ENCODE results near the gene G6PD. TPM values are rescaled to one million over a fixed set of nuclear protein-coding genes. Genes with fewer than 3 reads are reported as not detected.
A peak's percentile ranks its signal among the peaks of the same experiment; 100 is the strongest.

Gene G6PD
- total RNA-seq, 1 donor from 2014 or later, result 86.4 TPM

DNA sequence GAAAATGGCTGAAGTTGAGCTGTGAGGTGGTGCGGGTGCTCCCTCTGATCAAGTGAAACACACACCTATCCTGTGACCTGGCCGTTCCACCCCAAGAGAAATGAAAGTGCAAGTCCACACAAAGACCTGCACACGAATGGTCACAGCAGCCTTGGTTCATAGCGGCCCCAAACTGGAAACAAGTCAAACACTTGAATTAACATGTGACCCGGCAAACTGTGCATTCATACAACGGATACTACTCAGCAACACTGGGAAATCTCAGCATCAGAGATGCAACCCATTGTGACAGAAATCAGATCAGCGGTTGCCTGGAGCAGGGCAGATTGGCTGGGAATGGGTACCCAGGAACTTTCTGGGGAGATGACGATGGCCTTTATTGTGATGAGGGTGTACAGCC is 7.6 kb downstream of the G6PD start:
- Histone ChIP-seq H3K4me3 (no peak overlapping the region), H3K4me1 (peaks cover 38% of the 10 kb centered on the region), H3K27ac (no peak overlapping the region), H3K9me3 (no peaks in the 10 kb centered on the region), H3K36me3 (peaks cover 0 to 5% of the 10 kb centered on the region in 2 donors), H3K27me3 (no peaks in the 10 kb centered on the region)
- TF ChIP-seq POLR2AphosphoS5 (IDR thresholded peaks at IDR 0.05; ENCODE audit: insufficient read depth in 1 of 2, low read depth in 1 of 2), result no peak
- no peak for TF ChIP-seq POLR2A (IDR thresholded peaks at IDR 0.05)
- TF ChIP-seq, protein P1, sequence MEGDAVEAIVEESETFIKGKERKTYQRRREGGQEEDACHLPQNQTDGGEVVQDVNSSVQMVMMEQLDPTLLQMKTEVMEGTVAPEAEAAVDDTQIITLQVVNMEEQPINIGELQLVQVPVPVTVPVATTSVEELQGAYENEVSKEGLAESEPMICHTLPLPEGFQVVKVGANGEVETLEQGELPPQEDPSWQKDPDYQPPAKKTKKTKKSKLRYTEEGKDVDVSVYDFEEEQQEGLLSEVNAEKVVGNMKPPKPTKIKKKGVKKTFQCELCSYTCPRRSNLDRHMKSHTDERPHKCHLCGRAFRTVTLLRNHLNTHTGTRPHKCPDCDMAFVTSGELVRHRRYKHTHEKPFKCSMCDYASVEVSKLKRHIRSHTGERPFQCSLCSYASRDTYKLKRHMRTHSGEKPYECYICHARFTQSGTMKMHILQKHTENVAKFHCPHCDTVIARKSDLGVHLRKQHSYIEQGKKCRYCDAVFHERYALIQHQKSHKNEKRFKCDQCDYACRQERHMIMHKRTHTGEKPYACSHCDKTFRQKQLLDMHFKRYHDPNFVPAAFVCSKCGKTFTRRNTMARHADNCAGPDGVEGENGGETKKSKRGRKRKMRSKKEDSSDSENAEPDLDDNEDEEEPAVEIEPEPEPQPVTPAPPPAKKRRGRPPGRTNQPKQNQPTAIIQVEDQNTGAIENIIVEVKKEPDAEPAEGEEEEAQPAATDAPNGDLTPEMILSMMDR (IDR thresholded peaks at IDR 0.05), result no peak
- intact Hi-C loops (cut with DNase I), result no loop called here
- no peak for DNase-seq (ENCODE audit: extremely low spot score in 2 of 2)

DNA sequence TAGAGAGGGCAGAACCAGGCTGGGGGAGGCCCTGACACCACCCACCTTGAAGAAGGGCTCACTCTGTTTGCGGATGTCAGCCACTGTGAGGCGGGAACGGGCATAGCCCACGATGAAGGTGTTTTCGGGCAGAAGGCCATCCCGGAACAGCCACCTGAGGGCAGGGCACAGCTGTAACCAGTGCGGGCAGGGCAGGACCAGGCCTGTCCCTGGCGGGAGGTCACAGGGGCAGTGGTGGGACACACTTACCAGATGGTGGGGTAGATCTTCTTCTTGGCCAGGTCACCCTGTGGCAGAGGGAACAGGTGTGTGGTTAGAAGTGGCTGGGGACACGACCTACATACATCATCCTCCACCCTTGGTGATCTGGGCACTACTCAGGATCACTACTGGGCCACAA is 10.8 kb downstream of the G6PD start:
- Histone ChIP-seq H3K4me3 (no peak overlapping the region), H3K27me3 (no peaks in the 10 kb centered on the region), H3K9me3 (no peaks in the 10 kb centered on the region), H3K4me1 (peaks cover 16% of the 10 kb centered on the region), H3K36me3 (peaks cover 0 to 14% of the 10 kb centered on the region in 2 donors), H3K27ac (no peak overlapping the region)
- DNase-seq (ENCODE audit: extremely low spot score in 2 of 2), result peak in 1 of 2 donors; percentile 83
- intact Hi-C loops (cut with DNase I), result no loop called here
- TF ChIP-seq, protein P1 (IDR thresholded peaks at IDR 0.05), result no peak
- TF ChIP-seq POLR2AphosphoS5 (IDR thresholded peaks at IDR 0.05; ENCODE audit: insufficient read depth in 1 of 2, low read depth in 1 of 2) (no peak), POLR2A (IDR thresholded peaks at IDR 0.05) (no peak)

DNA sequence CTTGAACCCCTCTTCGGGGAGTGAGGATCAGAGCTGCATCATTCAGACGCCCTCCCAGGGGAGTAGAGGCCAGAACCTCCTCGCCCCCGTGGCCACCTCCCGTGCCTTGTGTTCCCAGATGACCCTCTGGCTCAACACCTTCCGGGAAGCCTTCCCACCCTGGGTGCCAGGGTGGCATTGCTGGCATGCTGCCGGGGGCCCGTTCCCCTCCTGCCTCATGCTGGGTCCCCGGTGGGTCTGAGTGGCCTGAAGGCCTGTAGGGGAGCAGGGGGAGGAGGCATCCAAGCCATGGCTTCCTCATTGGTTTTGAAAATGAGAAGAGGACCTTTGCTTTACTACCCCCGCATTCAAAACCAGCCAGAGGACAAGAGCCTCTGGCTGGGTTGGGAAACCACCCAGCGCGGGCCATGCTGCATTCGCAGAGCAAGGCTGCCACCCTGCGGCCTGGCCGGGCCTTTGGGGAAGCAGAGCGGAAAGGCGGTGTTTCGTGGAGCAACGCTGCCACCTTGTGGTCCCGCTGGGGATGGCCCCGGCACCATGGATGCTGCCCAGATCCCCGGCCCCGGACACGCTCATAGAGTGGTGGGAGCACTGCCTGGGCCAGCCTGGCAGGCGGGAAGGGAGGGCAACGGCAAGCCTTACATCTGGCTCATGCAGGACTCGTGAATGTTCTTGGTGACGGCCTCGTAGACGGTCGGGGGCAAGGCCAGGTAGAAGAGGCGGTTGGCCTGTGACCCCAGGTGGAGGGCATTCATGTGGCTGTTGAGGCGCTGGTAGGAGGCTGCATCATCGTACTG is 11.9 kb downstream of the G6PD start:
- H3K27me3 ChIP-seq, result no peaks in the 10 kb centered on the region
- peaks cover 11% of the 10 kb centered on the region for H3K4me1 ChIP-seq
- H3K27ac ChIP-seq, result peak overlapping the region; percentile 58
- TF ChIP-seq, protein P1 (IDR thresholded peaks at IDR 0.05), result peak; percentile 99 to 100 (median 100)
- TF ChIP-seq POLR2A (IDR thresholded peaks at IDR 0.05) (no peak), POLR2AphosphoS5 (IDR thresholded peaks at IDR 0.05; ENCODE audit: insufficient read depth in 1 of 2, low read depth in 1 of 2) (peak; percentile 75 to 79)
- peaks cover 0 to 14% of the 10 kb centered on the region in 2 donors for H3K36me3 ChIP-seq
- DNase-seq (ENCODE audit: extremely low spot score in 2 of 2), result peak in 1 of 2 donors; percentile 91
- intact Hi-C loops (cut with DNase I), result loop anchor here (5.0 kb wide), 2 partner anchors 122 to 137 kb away; partner anchors contain the start of genes RPL10 and TAFAZZIN
- H3K9me3 ChIP-seq, result no peaks in the 10 kb centered on the region
- H3K4me3 ChIP-seq, result no peak overlapping the region

DNA sequence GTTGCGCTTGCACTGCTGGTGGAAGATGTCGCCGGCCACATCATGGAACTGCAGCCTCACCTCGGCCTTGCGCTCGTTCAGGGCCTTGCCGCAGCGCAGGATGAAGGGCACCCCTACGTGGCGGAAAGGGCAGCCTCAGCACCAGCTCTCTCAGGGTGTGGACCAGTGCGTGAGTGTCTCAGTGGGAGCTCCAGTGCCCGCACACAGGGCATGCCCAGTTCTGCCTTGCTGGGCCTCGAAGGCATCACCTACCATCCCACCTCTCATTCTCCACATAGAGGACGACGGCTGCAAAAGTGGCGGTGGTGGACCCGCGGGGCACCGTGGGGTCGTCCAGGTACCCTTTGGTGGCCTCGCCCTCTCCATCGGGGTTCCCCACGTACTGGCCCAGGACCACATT is 14.0 kb downstream of the G6PD start:
- H3K9me3 ChIP-seq, result no peaks in the 10 kb centered on the region
- DNase-seq (ENCODE audit: extremely low spot score in 2 of 2), result no peak
- no peak for TF ChIP-seq POLR2A (IDR thresholded peaks at IDR 0.05)
- TF ChIP-seq POLR2AphosphoS5 (IDR thresholded peaks at IDR 0.05; ENCODE audit: insufficient read depth in 1 of 2, low read depth in 1 of 2), result no peak
- TF ChIP-seq, protein P1 (IDR thresholded peaks at IDR 0.05), result no peak
- H3K4me3 ChIP-seq, result no peak overlapping the region
- H3K36me3 ChIP-seq, result peaks cover 0 to 14% of the 10 kb centered on the region in 2 donors
- intact Hi-C loops (cut with DNase I), result loop anchor here (5.0 kb wide), 2 partner anchors 120 to 135 kb away; partner anchors contain the start of genes RPL10 and TAFAZZIN
- H3K27me3 ChIP-seq, result no peaks in the 10 kb centered on the region
- H3K4me1 ChIP-seq, result peaks cover 11% of the 10 kb centered on the region
- no peak overlapping the region for H3K27ac ChIP-seq

DNA sequence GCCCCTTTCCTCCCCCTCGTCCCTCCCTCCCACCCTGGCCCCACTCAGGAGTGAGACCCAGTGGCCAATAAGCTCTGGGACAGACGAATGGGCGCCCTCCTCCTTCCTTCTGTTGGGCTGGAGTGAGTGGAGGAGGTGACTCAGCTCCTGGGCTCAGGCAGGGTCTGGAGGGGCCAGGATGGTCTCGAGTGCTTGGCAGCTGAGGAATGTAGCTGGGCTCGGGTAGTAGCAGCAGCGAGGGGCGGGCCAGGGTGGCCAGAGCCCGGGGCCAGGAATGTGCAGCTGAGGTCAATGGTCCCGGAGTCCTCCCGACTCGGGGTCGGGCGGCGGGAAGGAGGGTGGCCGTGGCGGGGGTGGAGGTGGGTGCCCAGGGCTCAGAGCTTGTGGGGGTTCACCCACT is 15.0 kb downstream of the G6PD start:
- no peaks in the 10 kb centered on the region for H3K9me3 ChIP-seq
- intact Hi-C loops (cut with DNase I), result loop anchor here (5.0 kb wide), 2 partner anchors 119 to 134 kb away; partner anchors contain the start of genes RPL10 and TAFAZZIN
- H3K4me1 ChIP-seq, result peaks cover 11% of the 10 kb centered on the region
- no peaks in the 10 kb centered on the region for H3K27me3 ChIP-seq
- TF ChIP-seq POLR2AphosphoS5 (IDR thresholded peaks at IDR 0.05; ENCODE audit: insufficient read depth in 1 of 2, low read depth in 1 of 2), result no peak
- TF ChIP-seq, protein P1 (IDR thresholded peaks at IDR 0.05), result no peak
- TF ChIP-seq POLR2A (IDR thresholded peaks at IDR 0.05), result no peak
- no peak overlapping the region for H3K4me3 ChIP-seq
- DNase-seq (ENCODE audit: extremely low spot score in 2 of 2), result no peak
- no peak overlapping the region for H3K27ac ChIP-seq
- peaks cover 0 to 14% of the 10 kb centered on the region in 2 donors for H3K36me3 ChIP-seq
